HG03457 (cell line): ENCODE measurements around the gene RAP1GAP.

Experiments
- ATAC-seq: cut with Tn5 transposase; IDR thresholded peaks from one replicate; pipeline ENCODE4 v1.9.1; 2021; ENCODE audit warnings: moderate number of reproducible peaks; ENCODE audit not compliant: unreplicated experiment

RAP1GAP gene

GRCh38 chr1:21663248-21663950 lies 5.8 kb downstream of the RAP1GAP start:
- no peak for ATAC-seq

DNA sequence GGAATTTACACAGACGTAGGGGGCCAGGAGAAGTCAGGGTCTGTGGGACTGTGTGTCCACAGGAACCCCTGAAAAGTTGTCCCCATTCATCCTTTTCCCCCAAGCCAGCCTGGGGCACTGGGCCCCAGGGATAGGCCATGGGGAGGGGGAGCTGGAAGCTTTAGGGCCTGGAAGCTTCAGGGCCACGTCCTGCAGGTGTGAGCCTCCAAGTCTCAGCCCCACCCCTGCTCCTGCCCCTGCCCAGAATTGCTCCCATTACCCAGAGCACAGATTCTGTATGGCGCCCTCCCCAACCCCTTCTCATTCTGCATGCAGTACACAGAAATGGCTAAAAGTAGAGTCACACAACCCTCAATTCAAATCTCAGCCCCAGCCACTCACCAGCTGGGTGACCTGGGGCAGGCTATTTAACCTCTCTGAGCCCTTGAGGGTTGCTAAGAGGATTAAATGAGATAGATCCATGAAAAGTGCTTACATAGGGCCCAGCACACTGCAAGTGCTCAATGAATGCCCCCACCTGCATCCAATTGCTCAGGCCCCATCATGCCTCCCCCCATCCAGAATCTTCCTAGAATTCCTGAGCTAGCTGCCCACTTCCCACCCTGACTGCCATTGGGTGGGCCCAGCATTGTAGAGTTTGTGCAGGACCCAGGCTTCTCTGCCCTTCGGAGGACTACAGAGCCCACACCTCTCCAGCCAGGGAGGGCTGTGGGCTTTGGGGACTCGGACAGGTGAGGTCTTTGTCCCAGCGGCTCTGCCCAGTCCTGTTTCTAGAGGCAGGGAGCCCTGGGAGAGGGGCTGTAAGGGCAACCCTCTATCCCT lies 6.5 kb downstream of the RAP1GAP start:
- no peak for ATAC-seq

GRCh38 chr1:21661886-21662285 lies 7.3 kb downstream of the RAP1GAP start:
- ATAC-seq, result no peak

GRCh38 chr1:21659924-21660326 lies 9.2 kb downstream of the RAP1GAP start:
- ATAC-seq, result no peak

- no peak for ATAC-seq
These were observed 9.8 kb downstream of the RAP1GAP start for GRCh38 chr1:21659099-21659923.

DNA sequence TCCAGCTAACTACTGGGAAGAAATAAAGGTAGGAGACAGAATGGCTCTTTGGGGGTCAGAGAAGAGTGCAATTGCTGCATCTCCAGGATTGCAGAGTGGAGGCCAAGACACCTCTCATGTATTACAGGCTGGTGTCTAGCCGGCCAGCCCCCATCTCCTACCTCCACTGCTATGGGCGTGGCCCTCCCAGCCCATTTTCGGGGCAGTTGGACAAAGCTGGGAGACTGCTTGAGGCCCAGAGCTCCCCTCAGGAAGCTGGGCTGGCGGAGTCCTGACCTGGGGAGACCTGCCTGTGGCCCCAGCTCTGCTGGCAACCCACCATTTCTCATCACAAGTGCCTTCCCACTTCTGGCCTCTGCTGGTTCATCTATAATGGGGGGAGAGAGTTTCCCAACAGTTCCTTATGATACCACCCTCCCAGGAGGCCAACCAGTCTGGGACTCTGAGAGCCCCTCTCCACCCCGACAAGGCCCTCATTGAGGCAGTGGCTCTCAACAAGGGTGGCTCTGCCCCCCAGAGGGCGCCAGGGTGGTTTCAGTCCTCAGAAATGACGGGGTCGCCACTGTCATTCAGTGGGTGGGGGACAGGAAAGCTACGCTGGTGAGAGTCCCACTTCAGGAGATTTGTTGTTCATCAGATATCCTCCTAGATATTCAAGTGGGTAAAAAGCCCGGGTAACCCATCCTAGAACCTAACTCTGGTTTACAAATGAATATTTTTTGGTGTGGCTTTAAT lies 11.5 kb downstream of the RAP1GAP start:
- no peak for ATAC-seq

GRCh38 chr1:21655748-21656147 lies 13.4 kb downstream of the RAP1GAP start:
- ATAC-seq, result no peak

GRCh38 chr1:21655259-21655658 lies 13.9 kb downstream of the RAP1GAP start:
- ATAC-seq, result no peak

DNA sequence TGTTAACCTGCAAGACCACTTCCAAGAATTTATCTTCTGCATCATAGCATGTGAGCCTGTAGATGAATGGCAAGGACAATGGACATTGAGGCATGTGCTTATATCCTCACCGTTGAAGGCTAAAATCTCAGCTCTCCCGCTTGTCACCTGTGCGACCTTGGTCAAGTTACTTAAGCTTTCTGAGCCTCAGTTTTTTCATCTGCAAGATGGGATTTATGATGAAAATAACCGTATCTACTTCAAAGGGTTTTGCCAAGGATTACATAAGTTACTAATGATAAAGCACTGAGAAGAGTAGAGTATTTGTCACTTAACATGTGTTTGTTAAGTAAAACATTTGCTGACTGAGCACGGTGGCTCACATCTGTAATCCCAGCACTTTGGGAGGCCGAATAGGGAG lies 14.9 kb downstream of the RAP1GAP start:
- ATAC-seq, result no peak

DNA sequence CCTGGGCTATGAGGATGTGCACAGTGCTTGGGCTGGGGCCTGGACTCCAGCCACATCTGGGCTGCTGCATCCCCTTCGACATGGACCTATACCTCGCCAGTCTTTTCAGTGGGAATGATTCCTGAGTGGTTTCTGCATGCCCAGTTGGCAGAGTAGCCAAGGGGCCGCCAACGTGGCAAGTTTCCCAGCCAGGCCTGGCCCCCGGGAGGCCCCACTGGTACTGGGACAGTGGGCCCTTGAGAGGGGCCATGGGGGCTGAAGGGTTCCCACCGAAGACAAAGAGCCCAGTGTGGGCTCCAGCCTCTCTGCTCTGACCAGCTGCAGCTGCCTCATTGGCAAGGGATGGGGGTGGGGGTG lies 15.4 kb downstream of the RAP1GAP start:
- ATAC-seq, result no peak

GRCh38 chr1:21652937-21653743 lies 16.0 kb downstream of the RAP1GAP start:
- ATAC-seq, result no peak

DNA sequence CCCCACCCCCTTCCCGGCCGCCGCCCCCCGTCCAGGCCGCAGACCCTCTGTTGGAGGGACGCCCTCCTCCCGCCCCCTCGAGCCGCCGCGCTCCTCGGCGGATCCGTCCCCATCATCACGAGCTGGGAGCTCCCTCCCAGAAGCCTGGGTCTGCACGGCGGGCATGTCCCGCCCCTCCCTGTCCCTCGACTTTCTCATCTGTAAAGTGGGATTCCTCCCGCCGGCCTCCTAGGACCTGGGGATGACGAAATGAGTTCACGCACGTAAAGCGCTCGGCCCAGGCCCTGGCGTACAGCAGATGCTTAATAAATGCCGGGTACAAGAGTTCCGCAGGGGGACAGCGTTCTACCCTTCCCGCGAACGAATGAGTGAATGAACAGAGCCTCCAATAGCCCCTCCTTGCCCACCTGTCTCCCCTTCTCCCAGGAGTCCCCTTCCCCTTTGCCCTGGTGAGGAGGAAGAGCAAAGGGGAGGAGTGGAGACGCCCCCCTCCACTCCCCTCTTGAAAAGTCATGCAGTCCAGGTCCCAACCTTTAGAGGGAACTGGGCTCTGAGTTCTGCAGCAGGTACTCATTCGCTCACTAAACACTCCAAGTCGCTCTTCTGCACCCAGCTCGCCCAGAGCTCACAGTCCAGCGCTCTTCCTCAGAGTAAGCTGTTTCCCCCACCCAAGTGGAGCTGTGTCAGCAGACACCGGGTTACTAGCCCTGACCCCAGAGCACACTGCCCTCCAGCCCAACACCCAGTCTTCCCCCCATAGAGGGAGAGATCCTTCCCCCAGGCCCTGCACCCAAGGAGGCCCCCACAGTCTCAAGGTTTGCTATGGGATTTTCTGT lies 16.8 kb downstream of the RAP1GAP start:
- no peak for ATAC-seq

GRCh38 chr1:21651214-21652042 lies 17.7 kb downstream of the RAP1GAP start:
- ATAC-seq, result no peak

- ATAC-seq, result no peak
These were observed 18.8 kb downstream of the RAP1GAP start for GRCh38 chr1:21650400-21650799.

- ATAC-seq, result no peak
These were observed 19.8 kb downstream of the RAP1GAP start for GRCh38 chr1:21649315-21649714.

GRCh38 chr1:21648791-21649190 lies 20.4 kb downstream of the RAP1GAP start:
- ATAC-seq, result no peak

- ATAC-seq, result no peak
These were observed 20.8 kb downstream of the RAP1GAP start for GRCh38 chr1:21648352-21648730.
